Activated B cell treated with CpG ODN at 0.5 μM for 24 hours (primary cell): ENCODE results near the gene IQSEC1. TPM values are rescaled to one million over a fixed set of nuclear protein-coding genes. Genes with fewer than 3 reads are reported as not detected.
A peak's percentile ranks its signal among the peaks of the same experiment; 100 is the strongest.

Experiments
- ATAC-seq: fragments of 200-7000 bp; cut with Tn5 transposase; one replicate; pipeline ENCODE4 v1.10.0; 2021; ENCODE audit warnings: low read depth, mild to moderate bottlenecking, moderate library complexity
- CTCF ChIA-PET: fragments of 350-600 bp; sonication (Branson Sonifier 250); formaldehyde crosslinking; loops from one replicate; lab custom pipeline; 2021; ENCODE audit warnings: antibody characterized with exemption; lab: Charles Lee
- POLR2A ChIA-PET: fragments of 350-600 bp; sonication (Branson Sonifier 250); formaldehyde crosslinking; loops from one replicate; lab custom pipeline; 2021; ENCODE audit warnings: antibody characterized with exemption; lab: Charles Lee
- DNase-seq: peaks from one replicate; pipeline ENCODE4 v3.0.0; 2022
- H3K27ac Mint-ChIP-seq: one replicate; pipeline ENCODE4 v1.8.0; 2020; ENCODE audit warnings: mixed read lengths
- H3K27me3 Mint-ChIP-seq: one replicate; pipeline ENCODE4 v1.8.0; 2021; ENCODE audit warnings: mixed read lengths
- H3K36me3 Mint-ChIP-seq: one replicate; pipeline ENCODE4 v1.8.0; 2021; ENCODE audit warnings: low read depth, mixed read lengths
- H3K4me1 Mint-ChIP-seq: one replicate; pipeline ENCODE4 v1.8.0; 2021; ENCODE audit warnings: mixed read lengths
- H3K4me3 Mint-ChIP-seq: one replicate; pipeline ENCODE4 v1.8.0; 2020; ENCODE audit warnings: mild to moderate bottlenecking, mixed read lengths
- H3K9me3 Mint-ChIP-seq: one replicate; pipeline ENCODE4 v1.8.0; 2020; ENCODE audit warnings: mixed read lengths
- CTCF ChIP-seq: fragments of 200-600 bp; IDR thresholded peaks from one replicate; pipeline ENCODE4 v1.8.0; 2022; ENCODE audit warnings: antibody characterized with exemption, mild to moderate bottlenecking
- intact Hi-C: fragments of 100-400 bp; cut with micrococcal nuclease; formaldehyde crosslinking; loops from one replicate; pipeline ENCODE4 v1.15.1; 2024
- total RNA-seq: library from RNA; stranded (reverse); gene quantifications from 2 replicates; pipeline ENCODE4 v1.2.3, GENCODE V29; 2022

Gene IQSEC1
- total RNA-seq, 1 donor from 2014 or later, result 296 TPM

GRCh38 chr3:12959410-12959809 lies 113.8 kb downstream of the IQSEC1 start:
- H3K4me3 Mint-ChIP-seq, result peak overlapping the region; percentile 70
- intact Hi-C loops, result loop anchor here (5.0 kb wide), 1 partner anchor 37 kb away; no protein-coding TSS in a partner anchor
- ATAC-seq (no peak), DNase-seq (no peak)
- H3K27me3 Mint-ChIP-seq, result no peaks in the 10 kb centered on the region
- CTCF ChIA-PET, result interaction anchor here (1.6 to 2.5 kb wide), 3 partner anchors 24 to 88 kb away, joined by 5 to 9 read pairs (median 6); no protein-coding TSS in a partner anchor
- H3K27ac Mint-ChIP-seq, result peak overlapping the region; percentile 79
- H3K9me3 Mint-ChIP-seq, result no peaks in the 10 kb centered on the region
- peaks cover 99% of the 10 kb centered on the region for H3K4me1 Mint-ChIP-seq
- POLR2A ChIA-PET, result interaction anchor here (0.6 to 2.0 kb wide), 8 partner anchors 8 to 319 kb away, joined by 3 to 8 read pairs (median 4); no protein-coding TSS in a partner anchor
- TF ChIP-seq CTCF, result no peak
- peaks cover 77% of the 10 kb centered on the region for H3K36me3 Mint-ChIP-seq

- intact Hi-C loops, result loop anchor here (5.0 kb wide), 1 partner anchor 36 kb away; no protein-coding TSS in a partner anchor
- ATAC-seq (no peak), DNase-seq (no peak)
- H3K27ac Mint-ChIP-seq, result peak overlapping the region; percentile 75
- TF ChIP-seq CTCF, result no peak
- no peaks in the 10 kb centered on the region for H3K27me3 Mint-ChIP-seq
- peaks cover 98% of the 10 kb centered on the region for H3K4me1 Mint-ChIP-seq
- POLR2A ChIA-PET, result interaction anchor here (0.5 to 1.1 kb wide), 2 partner anchors 8 to 1186 kb away, joined by 3 to 6 read pairs; no protein-coding TSS in a partner anchor
- H3K9me3 Mint-ChIP-seq, result no peaks in the 10 kb centered on the region
- CTCF ChIA-PET, result interaction anchor here (1.0 kb wide), 1 partner anchor 37 kb away, joined by 4 read pairs; no protein-coding TSS in a partner anchor
- H3K36me3 Mint-ChIP-seq, result peaks cover 75% of the 10 kb centered on the region
- H3K4me3 Mint-ChIP-seq, result no peak overlapping the region
These were observed 115.1 kb downstream of the IQSEC1 start for GRCh38 chr3:12957824-12958792.

- ChIA-PET POLR2A (interaction anchor here (0.5 to 1.1 kb wide), 2 partner anchors 8 to 1185 kb away, joined by 3 to 6 read pairs; no protein-coding TSS in a partner anchor), CTCF (no interaction called here)
- TF ChIP-seq CTCF, result no peak
- Mint-ChIP-seq H3K27me3 (no peaks in the 10 kb centered on the region), H3K4me3 (no peak overlapping the region), H3K36me3 (peaks cover 71% of the 10 kb centered on the region), H3K27ac (peak overlapping the region; percentile 20), H3K9me3 (no peaks in the 10 kb centered on the region), H3K4me1 (peaks cover 97% of the 10 kb centered on the region)
- intact Hi-C loops, result loop anchor here (5.0 kb wide), 1 partner anchor 35 kb away; no protein-coding TSS in a partner anchor
- ATAC-seq (no peak), DNase-seq (no peak)
These were observed 115.9 kb downstream of the IQSEC1 start for GRCh38 chr3:12957339-12957738.

GRCh38 chr3:12956316-12956660 lies 116.9 kb downstream of the IQSEC1 start:
- no peak for DNase-seq
- ChIA-PET CTCF (no interaction called here), POLR2A (interaction anchor here (0.7 kb wide), 1 partner anchor 74 kb away, joined by 3 read pairs; no protein-coding TSS in a partner anchor)
- ATAC-seq, result no peak
- no peak for TF ChIP-seq CTCF
- intact Hi-C loops, result loop anchor here (5.0 kb wide), 1 partner anchor 34 kb away; no protein-coding TSS in a partner anchor
- no peak overlapping the region for H3K4me3 Mint-ChIP-seq
- H3K4me1 Mint-ChIP-seq, result peaks cover 95% of the 10 kb centered on the region
- peaks cover 67% of the 10 kb centered on the region for H3K36me3 Mint-ChIP-seq
- H3K9me3 Mint-ChIP-seq, result no peaks in the 10 kb centered on the region
- H3K27me3 Mint-ChIP-seq, result no peaks in the 10 kb centered on the region
- peak overlapping the region; percentile 61 for H3K27ac Mint-ChIP-seq
